CD4-positive, alpha-beta T cell treated with Interleukin-4 for 1 hour (primary cell): ENCODE measurements around the gene PODNL1.
"Not testable (repeated sequence)": the region's sequence is repeated elsewhere in the genome, so short reads cannot be mapped to it uniquely, and the experiment has no call there.

Experiments used
- DNase-seq, 2 donors: peaks; one replicate each; pipeline ENCODE4 v3.0.0-alpha.2; 2020 to 2022

PODNL1 gene

GRCh38 chr19:13973479-13973878 lies 35.3 kb upstream of the PODNL1 start:
- DNase-seq, result not testable (repeated sequence)

GRCh38 chr19:13972368-13973155 lies 34.3 kb upstream of the PODNL1 start:
- no peak for DNase-seq

GRCh38 chr19:13971868-13972267 lies 33.7 kb upstream of the PODNL1 start:
- not testable (repeated sequence) for DNase-seq

GRCh38 chr19:13969897-13970296 lies 31.7 kb upstream of the PODNL1 start:
- DNase-seq, result no peak

GRCh38 chr19:13968999-13969398 lies 30.8 kb upstream of the PODNL1 start:
- no peak for DNase-seq

- no peak for DNase-seq
These were observed 30.2 kb upstream of the PODNL1 start for GRCh38 chr19:13968383-13968935.

GRCh38 chr19:13967206-13967605 lies 29.0 kb upstream of the PODNL1 start:
- DNase-seq, result not testable (repeated sequence)

- DNase-seq, result no peak
These were observed 28.5 kb upstream of the PODNL1 start for GRCh38 chr19:13966684-13967128.

- DNase-seq, result no peak
These were observed 27.9 kb upstream of the PODNL1 start for GRCh38 chr19:13965926-13966683.

- no peak for DNase-seq
These were observed 27.2 kb upstream of the PODNL1 start for GRCh38 chr19:13965377-13965896.

GRCh38 chr19:13964776-13965175 lies 26.6 kb upstream of the PODNL1 start:
- no peak for DNase-seq

- no peak for DNase-seq
These were observed 25.4 kb upstream of the PODNL1 start for GRCh38 chr19:13963603-13964105.

GRCh38 chr19:13962699-13963602 lies 24.7 kb upstream of the PODNL1 start:
- DNase-seq, result no peak

GRCh38 chr19:13961826-13962698 lies 23.8 kb upstream of the PODNL1 start:
- DNase-seq, result no peak

GRCh38 chr19:13960863-13961784 lies 22.9 kb upstream of the PODNL1 start:
- DNase-seq, result no peak

- peak in 1 of 2 donors; percentile 36 for DNase-seq
These were observed 22.0 kb upstream of the PODNL1 start for GRCh38 chr19:13959962-13960862.

- no peak for DNase-seq
These were observed 21.1 kb upstream of the PODNL1 start for GRCh38 chr19:13959141-13959961.

GRCh38 chr19:13958043-13958442 lies 19.8 kb upstream of the PODNL1 start:
- DNase-seq, result no peak
